ENCODE measurements around the gene ANKRD33B.

The ANKRD33B gene

DNA sequence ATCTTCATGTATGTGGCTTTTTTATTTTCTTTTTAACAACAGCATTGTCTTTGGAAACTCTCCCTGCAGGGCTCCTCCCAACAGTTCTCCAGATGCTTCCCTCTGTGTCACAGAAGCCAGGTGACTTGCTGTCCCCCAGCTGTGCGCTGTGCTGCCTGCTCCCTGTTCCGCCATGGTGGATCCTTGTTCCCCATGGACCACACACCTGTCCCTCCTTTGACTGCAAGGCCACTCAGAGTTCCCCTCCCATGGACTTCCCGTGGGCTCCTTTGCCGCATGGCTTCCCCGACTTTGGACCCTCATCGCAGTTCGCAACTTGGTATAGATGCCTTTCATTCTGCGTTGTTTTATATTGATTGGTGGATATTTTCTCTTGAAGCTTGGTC is 18.6 kb downstream of the ANKRD33B start:
- no peak overlapping the region for H3K27ac Mint-ChIP-seq
- peaks cover 39% of the 10 kb centered on the region for H3K4me1 Mint-ChIP-seq (ENCODE audit: low read depth)
- no peaks in the 10 kb centered on the region for H3K9me3 Mint-ChIP-seq
- H3K4me3 Mint-ChIP-seq: no peak overlapping the region
- intact Hi-C loops (cut with micrococcal nuclease): no loop called here
- H3K27me3 Mint-ChIP-seq: peaks cover 60% of the 10 kb centered on the region
- no peaks in the 10 kb centered on the region for H3K36me3 Mint-ChIP-seq (ENCODE audit: low read depth)

DNA sequence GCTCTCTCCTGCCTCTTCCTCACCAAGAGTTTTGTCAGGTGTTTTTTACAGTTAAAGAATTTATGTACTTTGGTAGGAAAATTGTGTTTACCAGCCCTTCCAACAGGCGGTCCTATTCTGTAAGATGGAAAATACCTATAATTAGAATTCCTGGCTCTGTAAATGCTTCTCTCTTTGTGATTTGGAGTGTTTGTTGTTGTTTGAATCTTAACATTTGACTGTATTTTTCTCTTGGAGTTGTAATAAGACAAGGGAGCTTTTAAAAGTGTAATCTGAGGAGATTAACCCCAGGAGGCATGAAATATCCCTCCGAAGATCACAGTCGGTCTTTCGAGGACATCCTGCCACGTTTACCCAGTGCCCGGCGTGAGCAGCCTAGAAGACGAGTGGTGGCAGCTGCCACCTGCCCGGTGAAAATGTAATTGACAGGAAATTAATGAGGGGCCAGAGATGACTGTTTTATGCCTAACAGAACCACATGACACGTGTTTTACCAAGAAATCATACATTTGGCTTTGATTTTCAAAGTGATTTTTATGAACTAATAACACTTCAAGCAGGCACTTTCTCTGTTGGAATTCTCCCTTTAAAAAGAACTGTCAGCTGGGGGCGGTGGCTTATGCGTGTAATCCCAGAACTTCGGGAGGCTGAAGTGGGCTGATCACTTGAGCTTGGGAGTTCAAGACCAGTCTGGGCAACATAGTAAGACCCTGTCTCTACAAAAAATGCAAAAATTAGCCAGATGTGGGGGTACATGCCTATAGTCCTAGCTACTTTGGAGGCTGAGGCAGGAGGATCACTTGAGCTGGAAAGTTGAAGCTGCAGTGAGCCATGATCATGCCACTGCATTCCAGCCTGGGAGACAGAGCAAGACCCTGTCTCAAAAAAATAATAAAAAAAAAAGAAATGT is 20.0 kb downstream of the ANKRD33B start:
- Mint-ChIP-seq H3K9me3 (no peaks in the 10 kb centered on the region), H3K36me3 (ENCODE audit: low read depth) (no peaks in the 10 kb centered on the region), H3K4me3 (no peak overlapping the region), H3K27me3 (peaks cover 54% of the 10 kb centered on the region), H3K4me1 (ENCODE audit: low read depth) (peaks cover 31% of the 10 kb centered on the region), H3K27ac (no peak overlapping the region)
- intact Hi-C loops (cut with micrococcal nuclease): no loop called here

- Mint-ChIP-seq H3K36me3 (ENCODE audit: low read depth) (no peaks in the 10 kb centered on the region), H3K9me3 (no peaks in the 10 kb centered on the region), H3K4me1 (ENCODE audit: low read depth) (peaks cover 37% of the 10 kb centered on the region), H3K27ac (no peak overlapping the region), H3K27me3 (peaks cover 58% of the 10 kb centered on the region), H3K4me3 (no peak overlapping the region)
- intact Hi-C loops (cut with micrococcal nuclease): loop anchor here (5.0 kb wide), 1 partner anchor 33 kb away; no protein-coding TSS in a partner anchor
Observed at GRCh38 chr5:10584714-10585517, 21.0 kb downstream of the ANKRD33B start.

DNA sequence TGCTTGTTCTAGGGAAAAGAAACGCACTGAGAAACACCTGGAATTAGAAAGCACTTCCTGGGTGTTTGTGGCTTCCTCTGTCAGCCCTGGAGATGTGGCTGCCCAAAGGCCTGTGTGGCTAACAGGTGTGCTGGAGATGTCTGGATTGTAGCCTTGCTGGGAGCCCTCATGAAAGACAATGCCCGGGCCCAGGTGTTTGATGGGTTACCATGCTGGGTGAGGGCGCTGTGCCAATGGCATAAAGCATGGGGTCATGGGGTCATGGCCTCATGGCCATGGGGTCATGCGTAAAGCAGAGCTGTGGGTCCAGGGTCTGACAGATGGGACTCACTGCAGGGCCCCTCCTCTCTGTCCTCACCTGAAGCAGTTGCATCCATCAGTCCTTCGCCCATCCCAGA is 21.6 kb downstream of the ANKRD33B start:
- H3K36me3 Mint-ChIP-seq (ENCODE audit: low read depth): no peaks in the 10 kb centered on the region
- peaks cover 54% of the 10 kb centered on the region for H3K27me3 Mint-ChIP-seq
- H3K4me3 Mint-ChIP-seq: no peak overlapping the region
- intact Hi-C loops (cut with micrococcal nuclease): loop anchor here (5.0 kb wide), 1 partner anchor 33 kb away; no protein-coding TSS in a partner anchor
- H3K27ac Mint-ChIP-seq: no peak overlapping the region
- peaks cover 35% of the 10 kb centered on the region for H3K4me1 Mint-ChIP-seq (ENCODE audit: low read depth)
- no peaks in the 10 kb centered on the region for H3K9me3 Mint-ChIP-seq

DNA sequence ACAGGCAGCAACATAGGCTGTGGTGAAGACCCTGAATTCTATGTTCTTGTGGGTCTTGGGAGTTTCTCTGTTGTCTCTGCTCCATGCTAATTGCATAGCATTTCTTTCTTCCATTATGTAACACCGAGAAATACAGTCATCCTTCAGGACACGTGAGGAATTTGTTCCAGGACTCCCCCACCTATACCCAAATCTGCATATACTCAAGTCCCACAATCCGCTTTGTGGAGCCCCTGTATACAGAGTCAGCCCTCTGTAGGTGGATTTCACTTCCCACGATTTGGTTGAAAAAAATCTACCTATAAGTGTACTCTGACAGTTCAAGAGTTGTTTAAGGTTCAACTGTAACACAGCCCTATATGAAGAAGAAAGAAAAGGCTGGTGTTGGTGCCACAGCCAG is 22.1 kb downstream of the ANKRD33B start:
- no peak overlapping the region for H3K4me3 Mint-ChIP-seq
- no peaks in the 10 kb centered on the region for H3K36me3 Mint-ChIP-seq (ENCODE audit: low read depth)
- H3K27me3 Mint-ChIP-seq: peaks cover 49% of the 10 kb centered on the region
- H3K9me3 Mint-ChIP-seq: no peaks in the 10 kb centered on the region
- H3K27ac Mint-ChIP-seq: no peak overlapping the region
- intact Hi-C loops (cut with micrococcal nuclease): loop anchor here (5.0 kb wide), 1 partner anchor 34 kb away; no protein-coding TSS in a partner anchor
- peaks cover 32% of the 10 kb centered on the region for H3K4me1 Mint-ChIP-seq (ENCODE audit: low read depth)

DNA sequence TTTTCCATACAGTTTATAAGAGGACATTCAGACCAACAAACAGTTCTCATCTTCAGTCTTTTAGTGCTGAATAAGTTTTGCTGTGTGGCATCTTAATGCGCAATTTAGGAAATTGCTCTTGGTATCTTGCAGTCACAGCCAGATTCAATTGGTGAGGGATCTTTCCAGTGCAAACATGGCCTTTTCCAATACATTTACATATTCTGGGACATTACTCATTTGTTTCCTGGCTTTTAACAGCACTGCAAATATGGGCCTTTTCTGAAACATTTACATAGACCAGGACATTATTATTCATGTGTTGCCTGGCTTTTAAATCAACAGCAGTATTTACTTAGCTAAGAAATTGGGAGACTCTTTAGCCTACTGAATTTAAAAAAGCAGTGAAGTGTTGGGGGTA is 22.7 kb downstream of the ANKRD33B start:
- Mint-ChIP-seq H3K27ac (no peak overlapping the region), H3K27me3 (peaks cover 44% of the 10 kb centered on the region), H3K36me3 (ENCODE audit: low read depth) (no peaks in the 10 kb centered on the region), H3K4me1 (ENCODE audit: low read depth) (peaks cover 32% of the 10 kb centered on the region), H3K9me3 (no peaks in the 10 kb centered on the region), H3K4me3 (no peak overlapping the region)
- intact Hi-C loops (cut with micrococcal nuclease): loop anchor here (5.0 kb wide), 1 partner anchor 34 kb away; no protein-coding TSS in a partner anchor

- H3K9me3 Mint-ChIP-seq: no peaks in the 10 kb centered on the region
- intact Hi-C loops (cut with micrococcal nuclease): loop anchor here (5.0 kb wide), 1 partner anchor 36 kb away; no protein-coding TSS in a partner anchor
- no peak overlapping the region for H3K4me3 Mint-ChIP-seq
- H3K27me3 Mint-ChIP-seq: peaks cover 31% of the 10 kb centered on the region
- peaks cover 19% of the 10 kb centered on the region for H3K4me1 Mint-ChIP-seq (ENCODE audit: low read depth)
- H3K36me3 Mint-ChIP-seq (ENCODE audit: low read depth): no peaks in the 10 kb centered on the region
- no peak overlapping the region for H3K27ac Mint-ChIP-seq
Observed at GRCh38 chr5:10588109-10588775, 24.4 kb downstream of the ANKRD33B start.

DNA sequence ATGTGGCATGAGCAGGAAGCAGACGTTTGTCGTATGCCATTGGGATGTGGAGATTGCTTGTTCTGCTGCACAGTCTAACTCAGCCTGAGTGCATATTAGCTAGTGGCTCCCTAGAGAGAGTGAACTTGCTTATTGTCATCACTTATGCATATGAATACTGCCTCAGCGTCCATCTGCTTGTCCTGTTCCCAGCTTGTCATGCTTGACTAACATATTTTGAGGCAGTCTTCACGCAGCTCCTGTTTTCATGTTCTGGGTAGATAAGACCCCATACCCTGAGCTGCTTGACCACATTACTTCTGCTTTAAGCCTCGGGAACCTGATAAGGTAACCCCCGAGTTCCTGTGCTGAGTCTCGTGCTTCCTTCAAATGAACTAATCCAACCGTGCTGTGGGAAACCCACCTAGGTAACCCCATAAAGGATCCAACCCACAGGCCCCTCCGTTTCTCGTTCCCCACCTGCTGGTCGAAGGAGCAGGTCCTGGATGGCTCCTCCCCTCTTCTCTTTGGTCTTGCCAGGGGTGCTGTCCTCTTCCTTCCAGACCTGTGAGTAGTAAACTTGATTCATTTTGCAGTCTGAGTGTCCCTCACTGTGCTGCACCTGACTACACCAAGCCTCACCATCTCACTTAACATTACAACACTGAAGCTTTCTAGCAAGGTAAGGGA is 25.0 kb downstream of the ANKRD33B start:
- Mint-ChIP-seq H3K4me3 (no peak overlapping the region), H3K27ac (no peak overlapping the region), H3K36me3 (ENCODE audit: low read depth) (no peaks in the 10 kb centered on the region), H3K27me3 (peaks cover 31% of the 10 kb centered on the region), H3K4me1 (ENCODE audit: low read depth) (peaks cover 19% of the 10 kb centered on the region), H3K9me3 (no peaks in the 10 kb centered on the region)
- intact Hi-C loops (cut with micrococcal nuclease): loop anchor here (5.0 kb wide), 1 partner anchor 37 kb away; no protein-coding TSS in a partner anchor

DNA sequence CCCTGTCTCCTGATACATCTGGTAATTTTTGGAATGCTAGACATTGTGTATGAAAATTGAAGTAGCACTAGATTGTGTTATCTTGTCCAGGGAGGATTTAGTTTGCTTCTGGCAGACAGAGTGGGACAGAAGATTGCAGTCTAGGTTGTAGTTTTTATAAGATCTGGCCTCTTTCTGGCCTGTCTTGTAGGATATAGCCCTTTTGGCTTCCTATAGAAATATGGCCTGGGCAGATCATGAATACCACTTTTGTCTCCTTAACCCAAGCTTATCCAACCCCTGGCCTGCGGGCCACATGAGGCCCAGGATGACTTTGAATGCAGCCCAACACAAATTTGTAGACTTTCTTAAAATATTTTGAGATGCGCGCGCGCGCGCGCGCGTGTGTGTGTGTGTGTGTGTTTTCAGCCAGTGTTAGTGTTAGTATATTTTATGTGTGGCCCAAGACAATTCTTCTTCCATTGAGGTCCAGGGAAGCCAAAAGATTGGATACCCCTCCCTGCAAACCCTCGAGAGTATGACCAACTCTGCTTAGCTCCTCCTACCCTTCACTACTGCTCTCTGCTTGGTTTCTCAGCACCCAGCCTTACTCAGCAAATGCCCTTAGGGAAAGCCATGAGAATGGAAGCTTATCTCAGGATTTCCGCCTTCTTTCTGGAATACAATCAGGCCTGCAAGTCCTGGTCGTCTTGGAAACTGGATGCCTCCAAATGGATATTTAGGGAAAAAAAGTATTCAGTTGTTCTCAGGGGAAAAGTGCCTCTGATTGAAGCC is 26.5 kb downstream of the ANKRD33B start:
- peaks cover 24% of the 10 kb centered on the region for H3K27me3 Mint-ChIP-seq
- H3K4me3 Mint-ChIP-seq: no peak overlapping the region
- H3K4me1 Mint-ChIP-seq (ENCODE audit: low read depth): peaks cover 9% of the 10 kb centered on the region
- no peaks in the 10 kb centered on the region for H3K36me3 Mint-ChIP-seq (ENCODE audit: low read depth)
- no peak overlapping the region for H3K27ac Mint-ChIP-seq
- intact Hi-C loops (cut with micrococcal nuclease): no loop called here
- H3K9me3 Mint-ChIP-seq: no peaks in the 10 kb centered on the region

GRCh38 chr5:10591159-10591558 is 27.3 kb downstream of the ANKRD33B start:
- no peak overlapping the region for H3K27ac Mint-ChIP-seq
- H3K27me3 Mint-ChIP-seq: peaks cover 22% of the 10 kb centered on the region
- H3K4me1 Mint-ChIP-seq (ENCODE audit: low read depth): peaks cover 7% of the 10 kb centered on the region
- intact Hi-C loops (cut with micrococcal nuclease): no loop called here
- H3K9me3 Mint-ChIP-seq: no peaks in the 10 kb centered on the region
- H3K4me3 Mint-ChIP-seq: no peak overlapping the region
- H3K36me3 Mint-ChIP-seq (ENCODE audit: low read depth): no peaks in the 10 kb centered on the region

GRCh38 chr5:10591966-10592365 is 28.1 kb downstream of the ANKRD33B start:
- Mint-ChIP-seq H3K9me3 (no peaks in the 10 kb centered on the region), H3K4me1 (ENCODE audit: low read depth) (peaks cover 7% of the 10 kb centered on the region), H3K27ac (no peak overlapping the region), H3K27me3 (peaks cover 19% of the 10 kb centered on the region), H3K4me3 (no peak overlapping the region), H3K36me3 (ENCODE audit: low read depth) (no peaks in the 10 kb centered on the region)
- intact Hi-C loops (cut with micrococcal nuclease): no loop called here

DNA sequence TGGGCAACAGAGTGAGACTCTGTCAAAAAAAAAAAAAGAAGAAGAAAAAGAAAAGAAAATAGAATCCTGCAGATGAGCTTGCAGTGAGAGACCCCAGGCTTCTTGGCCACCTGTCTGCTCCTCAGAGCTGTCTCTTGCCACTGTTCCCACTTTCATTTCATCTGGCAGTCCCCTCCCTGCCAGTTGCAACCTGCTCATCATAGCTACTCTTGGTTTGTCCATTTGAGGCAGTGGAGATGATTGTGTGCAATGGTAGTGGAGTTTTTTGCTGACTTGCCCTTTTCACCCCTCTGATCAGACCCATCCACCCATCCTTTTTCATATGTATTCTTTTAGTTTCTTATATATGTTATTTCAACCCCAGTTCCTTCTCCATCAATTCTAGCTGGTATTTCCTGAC is 28.7 kb downstream of the ANKRD33B start:
- no peak overlapping the region for H3K27ac Mint-ChIP-seq
- H3K4me1 Mint-ChIP-seq (ENCODE audit: low read depth): peaks cover 7% of the 10 kb centered on the region
- no peaks in the 10 kb centered on the region for H3K9me3 Mint-ChIP-seq
- intact Hi-C loops (cut with micrococcal nuclease): no loop called here
- no peaks in the 10 kb centered on the region for H3K36me3 Mint-ChIP-seq (ENCODE audit: low read depth)
- H3K27me3 Mint-ChIP-seq: peaks cover 19% of the 10 kb centered on the region
- H3K4me3 Mint-ChIP-seq: no peak overlapping the region
